ENCODE data around the gene HMGA1. TPM values are rescaled to one million over a fixed set of nuclear protein-coding genes. Genes with fewer than 3 reads are reported as not detected.

Gene HMGA1
- total and polyA plus RNA-seq, 10 of the 15 experiments (the other 5 are each of a cell fraction or from before 2014, with no cell fraction given), result 13.4 to 885 (median 508) TPM

DNA sequence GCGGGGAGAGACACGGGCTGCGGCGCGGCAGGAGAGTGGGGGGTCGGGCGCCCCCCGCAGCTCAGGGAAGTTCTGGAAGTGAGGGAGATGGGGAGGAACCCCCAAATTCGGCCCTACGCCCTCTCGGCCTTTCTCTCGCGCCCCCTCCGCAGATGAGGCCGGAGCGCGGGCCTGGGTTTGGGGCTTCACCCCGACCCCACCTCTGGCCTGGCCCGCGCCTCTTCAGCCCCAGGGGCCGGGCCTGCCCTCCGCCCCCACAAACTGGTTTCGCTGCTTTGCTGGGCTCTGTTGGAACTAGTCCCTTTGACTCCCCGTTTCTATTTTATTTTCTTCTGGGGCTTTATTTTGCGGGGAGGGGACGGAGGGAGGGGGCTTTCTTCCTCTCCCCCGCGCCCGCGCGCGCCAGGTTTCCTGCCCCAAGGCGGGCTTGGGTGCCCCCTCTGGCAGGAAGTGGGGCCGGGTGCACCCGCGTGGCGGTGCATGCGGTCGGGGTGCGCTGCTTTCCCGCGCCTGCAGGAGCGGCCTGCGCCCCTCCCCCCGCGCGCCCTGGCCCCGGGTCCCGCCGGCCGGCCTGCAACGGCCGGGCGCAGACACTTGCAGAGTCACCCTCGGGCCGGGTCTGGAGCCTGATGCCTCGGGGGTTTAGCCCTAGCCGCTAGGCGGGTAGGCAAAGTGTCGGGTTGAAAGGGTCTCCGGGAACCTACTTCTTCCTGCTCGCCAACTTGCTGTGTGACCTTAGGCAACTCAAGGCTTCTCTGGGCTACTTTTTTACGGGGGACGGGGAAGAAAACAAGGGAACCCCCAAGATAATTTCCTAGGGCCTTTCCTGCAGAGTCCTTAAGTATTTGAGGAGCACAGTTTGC, 1.3 kb downstream of the HMGA1 start (continued):
- TF ChIP-seq SMARCA5 (IDR thresholded peaks at IDR 0.05) (peak; percentile 77), TAF1 (IDR thresholded peaks at IDR 0.05; ENCODE audit: borderline replicate concordance, low read depth, low read length) (peak; percentile 13; the same call in 1 of the 2 replicates), HDAC6 (IDR thresholded peaks at IDR 0.05; ENCODE audit: unreplicated experiment) (no peak), SIN3A (IDR thresholded peaks at IDR 0.05; ENCODE audit: low read depth, low read length) (no peak), KLF5 (IDR thresholded peaks at IDR 0.05; ENCODE audit: partially characterized antibody) (no peak), YY1 (IDR thresholded peaks at IDR 0.05; ENCODE audit: low read depth, low read length) (peak; percentile 41; the same call in 1 of the 2 replicates), NFYB (IDR thresholded peaks at IDR 0.05; ENCODE audit: insufficient read depth, low read depth, low read length) (no peak), ZNF274 (IDR thresholded peaks at IDR 0.05; ENCODE audit: insufficient read depth, insufficient read length) (no peak)

DNA sequence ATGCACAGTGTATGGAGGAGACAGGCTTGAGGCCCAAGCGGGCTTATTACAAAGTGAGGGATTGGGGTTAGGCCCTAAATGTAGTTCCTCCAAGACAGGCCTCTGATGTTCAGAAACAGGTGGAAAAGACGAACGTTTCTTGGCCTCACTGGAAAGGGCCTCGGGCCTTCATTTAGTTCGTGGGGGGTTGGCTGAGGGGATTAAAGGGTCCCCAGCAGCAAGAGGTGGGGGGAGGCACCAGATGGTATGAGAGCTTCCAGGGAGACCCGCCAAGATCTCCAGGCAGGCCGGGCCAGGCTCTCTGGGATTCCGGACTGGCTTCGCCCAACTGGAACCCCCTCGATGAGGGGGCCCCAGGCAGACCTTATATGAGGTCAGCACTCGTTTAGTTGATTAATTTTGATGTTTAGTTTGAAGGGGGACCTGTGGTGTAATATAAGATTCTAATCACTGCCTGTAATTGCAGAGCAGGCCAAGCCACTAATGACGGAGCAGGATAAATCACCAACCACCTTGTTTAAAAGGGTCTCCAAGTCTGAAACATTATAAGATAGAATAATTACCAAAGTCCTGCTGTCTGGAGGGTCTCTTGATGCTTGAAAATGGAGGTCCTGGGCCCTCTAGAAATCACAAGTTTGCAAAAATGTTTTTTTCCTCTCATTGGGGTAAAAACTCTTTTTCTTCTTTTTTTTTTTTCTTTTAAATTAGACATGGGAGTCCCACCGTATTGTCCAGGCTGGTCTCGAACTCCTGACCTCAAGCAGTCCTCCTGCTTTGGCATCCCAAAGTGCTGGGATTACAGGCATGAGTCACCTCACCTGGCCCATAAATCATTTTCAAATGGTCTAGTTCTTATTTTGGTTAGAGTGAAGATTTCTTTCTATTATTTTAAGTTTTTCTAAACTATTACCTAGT, 2.2 kb downstream of the HMGA1 start:
- BruUV-seq (replicated peaks), result TSS peak; percentile 54
- Histone ChIP-seq H2AFZ (ENCODE audit: control insufficient read depth, low read depth, low read length) (peak overlapping the region; percentile 44; the same call in 1 of the 2 replicates), H3K27ac (ENCODE audit: control insufficient read depth, insufficient read depth) (peak overlapping the region; percentile 94), H3K9me3 (replicated peaks; ENCODE audit: control insufficient read depth, insufficient read depth, low read length) (no peaks in the 10 kb centered on the region), H3K4me2 (ENCODE audit: control insufficient read depth, insufficient read depth) (peak overlapping the region; percentile 85), H3K36me3 (ENCODE audit: control insufficient read depth in 2 of 2, insufficient read depth in 2 of 2, low read length in 1 of 2) (peaks cover 23 to 31% of the 10 kb centered on the region in 2 experiments), H3K9ac (ENCODE audit: control insufficient read depth, insufficient read depth, low read length) (peak overlapping the region; percentile 99), H4K20me1 (ENCODE audit: control insufficient read depth, insufficient read depth) (peaks cover 5% of the 10 kb centered on the region; the same call in 1 of the 2 replicates), H3K79me2 (ENCODE audit: control insufficient read depth, insufficient read depth, low read length) (peaks cover 51% of the 10 kb centered on the region), H3K27me3 (replicated peaks in 1 of 2; ENCODE audit: control insufficient read depth in 2 of 2, insufficient read depth in 2 of 2, low read length in 1 of 2) (no peaks in the 10 kb centered on the region), H3K4me1 (ENCODE audit: control insufficient read depth, insufficient read depth, low read length) (peaks cover 21% of the 10 kb centered on the region), H3K4me3 (peak overlapping the region; percentile 93)
- ChIA-PET POLR2A (no interaction called here), RAD21 (ENCODE audit: unreplicated experiment) (no interaction called here), CTCF (no interaction called here), SMC1A (ENCODE audit: uncharacterized antibody, unreplicated experiment) (interaction anchor here (0.5 to 0.7 kb wide), 2 partner anchors 94 to 183 kb away, joined by 3 read pairs; no protein-coding TSS in a partner anchor)
- ATAC-seq, result no peak
- FAIRE-seq, result peak; percentile 73
- no peak for TF ChIP-seq NR2F1 (conservative IDR thresholded peaks at IDR 0.05)
- TF ChIP-seq SUPT20H (IDR thresholded peaks at IDR 0.05; ENCODE audit: borderline replicate concordance, control insufficient read depth, low read depth, low read length), result no peak
- TF ChIP-seq TCF12 (IDR thresholded peaks at IDR 0.05; ENCODE audit: low read depth, low read length), result no peak
- TF ChIP-seq, protein P1, sequence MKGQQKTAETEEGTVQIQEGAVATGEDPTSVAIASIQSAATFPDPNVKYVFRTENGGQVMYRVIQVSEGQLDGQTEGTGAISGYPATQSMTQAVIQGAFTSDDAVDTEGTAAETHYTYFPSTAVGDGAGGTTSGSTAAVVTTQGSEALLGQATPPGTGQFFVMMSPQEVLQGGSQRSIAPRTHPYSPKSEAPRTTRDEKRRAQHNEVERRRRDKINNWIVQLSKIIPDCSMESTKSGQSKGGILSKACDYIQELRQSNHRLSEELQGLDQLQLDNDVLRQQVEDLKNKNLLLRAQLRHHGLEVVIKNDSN (IDR thresholded peaks at IDR 0.05; ENCODE audit: borderline replicate concordance, extremely low read length, insufficient read depth, low read depth, low read length), result no peak
- TF ChIP-seq, protein P2, sequence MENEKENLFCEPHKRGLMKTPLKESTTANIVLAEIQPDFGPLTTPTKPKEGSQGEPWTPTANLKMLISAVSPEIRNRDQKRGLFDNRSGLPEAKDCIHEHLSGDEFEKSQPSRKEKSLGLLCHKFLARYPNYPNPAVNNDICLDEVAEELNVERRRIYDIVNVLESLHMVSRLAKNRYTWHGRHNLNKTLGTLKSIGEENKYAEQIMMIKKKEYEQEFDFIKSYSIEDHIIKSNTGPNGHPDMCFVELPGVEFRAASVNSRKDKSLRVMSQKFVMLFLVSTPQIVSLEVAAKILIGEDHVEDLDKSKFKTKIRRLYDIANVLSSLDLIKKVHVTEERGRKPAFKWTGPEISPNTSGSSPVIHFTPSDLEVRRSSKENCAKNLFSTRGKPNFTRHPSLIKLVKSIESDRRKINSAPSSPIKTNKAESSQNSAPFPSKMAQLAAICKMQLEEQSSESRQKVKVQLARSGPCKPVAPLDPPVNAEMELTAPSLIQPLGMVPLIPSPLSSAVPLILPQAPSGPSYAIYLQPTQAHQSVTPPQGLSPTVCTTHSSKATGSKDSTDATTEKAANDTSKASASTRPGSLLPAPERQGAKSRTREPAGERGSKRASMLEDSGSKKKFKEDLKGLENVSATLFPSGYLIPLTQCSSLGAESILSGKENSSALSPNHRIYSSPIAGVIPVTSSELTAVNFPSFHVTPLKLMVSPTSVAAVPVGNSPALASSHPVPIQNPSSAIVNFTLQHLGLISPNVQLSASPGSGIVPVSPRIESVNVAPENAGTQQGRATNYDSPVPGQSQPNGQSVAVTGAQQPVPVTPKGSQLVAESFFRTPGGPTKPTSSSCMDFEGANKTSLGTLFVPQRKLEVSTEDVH (IDR thresholded peaks at IDR 0.05; ENCODE audit: low read depth, partially characterized antibody), result no peak
- WGBS (ENCODE audit: insufficient coverage, insufficient replicate concordance, low lambda C conversion rate, missing lambda C conversion rate), result 2% methylated on average over 14 of the region's 14 CpGs
- intact Hi-C loops (cut with micrococcal nuclease; ENCODE audit: unreplicated experiment), result no loop called here
- DNase-seq (ENCODE audit: low read depth, low spot score), result no peak
- in situ Hi-C loops (cut with MboI), result loop anchor here (25.0 kb wide), 1 partner anchor 373 kb away; no protein-coding TSS in a partner anchor

Measured in GM12878 (cell line).